ENCODE results near the gene ANO6.

DNA sequence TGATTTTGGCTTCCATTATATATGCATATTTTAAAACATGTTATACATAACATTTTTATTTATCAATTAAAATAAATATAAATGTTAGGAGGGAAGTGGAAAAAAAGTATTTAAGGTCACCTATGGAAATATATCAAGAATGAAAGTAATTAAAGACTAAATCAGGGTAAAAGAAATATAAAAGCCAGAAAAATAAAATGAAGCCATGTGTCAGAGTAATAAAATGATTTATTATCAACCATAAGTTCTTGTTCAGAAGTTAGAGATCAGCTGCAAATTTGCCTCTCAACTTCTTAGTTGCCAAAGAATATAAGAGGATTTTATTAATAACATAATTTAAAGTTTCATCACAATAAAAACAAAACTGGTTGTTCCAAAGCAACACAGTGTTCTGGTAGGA is 121.9 kb downstream of the ANO6 start:
- TF ChIP-seq POLR2A (IDR thresholded peaks at IDR 0.05): no peak
- TF ChIP-seq, protein P1, sequence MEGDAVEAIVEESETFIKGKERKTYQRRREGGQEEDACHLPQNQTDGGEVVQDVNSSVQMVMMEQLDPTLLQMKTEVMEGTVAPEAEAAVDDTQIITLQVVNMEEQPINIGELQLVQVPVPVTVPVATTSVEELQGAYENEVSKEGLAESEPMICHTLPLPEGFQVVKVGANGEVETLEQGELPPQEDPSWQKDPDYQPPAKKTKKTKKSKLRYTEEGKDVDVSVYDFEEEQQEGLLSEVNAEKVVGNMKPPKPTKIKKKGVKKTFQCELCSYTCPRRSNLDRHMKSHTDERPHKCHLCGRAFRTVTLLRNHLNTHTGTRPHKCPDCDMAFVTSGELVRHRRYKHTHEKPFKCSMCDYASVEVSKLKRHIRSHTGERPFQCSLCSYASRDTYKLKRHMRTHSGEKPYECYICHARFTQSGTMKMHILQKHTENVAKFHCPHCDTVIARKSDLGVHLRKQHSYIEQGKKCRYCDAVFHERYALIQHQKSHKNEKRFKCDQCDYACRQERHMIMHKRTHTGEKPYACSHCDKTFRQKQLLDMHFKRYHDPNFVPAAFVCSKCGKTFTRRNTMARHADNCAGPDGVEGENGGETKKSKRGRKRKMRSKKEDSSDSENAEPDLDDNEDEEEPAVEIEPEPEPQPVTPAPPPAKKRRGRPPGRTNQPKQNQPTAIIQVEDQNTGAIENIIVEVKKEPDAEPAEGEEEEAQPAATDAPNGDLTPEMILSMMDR (IDR thresholded peaks at IDR 0.05): no peak
- no peak for TF ChIP-seq EP300 (IDR thresholded peaks at IDR 0.05)
